Measurements from ENCODE around the gene CAPN3. TPM values are rescaled to one million over a fixed set of nuclear protein-coding genes. Genes with fewer than 3 reads are reported as not detected.

CAPN3 gene
- total and polyA plus RNA-seq, 2 experiments from 2014 or later: 2.2 to 5.7 TPM

DNA sequence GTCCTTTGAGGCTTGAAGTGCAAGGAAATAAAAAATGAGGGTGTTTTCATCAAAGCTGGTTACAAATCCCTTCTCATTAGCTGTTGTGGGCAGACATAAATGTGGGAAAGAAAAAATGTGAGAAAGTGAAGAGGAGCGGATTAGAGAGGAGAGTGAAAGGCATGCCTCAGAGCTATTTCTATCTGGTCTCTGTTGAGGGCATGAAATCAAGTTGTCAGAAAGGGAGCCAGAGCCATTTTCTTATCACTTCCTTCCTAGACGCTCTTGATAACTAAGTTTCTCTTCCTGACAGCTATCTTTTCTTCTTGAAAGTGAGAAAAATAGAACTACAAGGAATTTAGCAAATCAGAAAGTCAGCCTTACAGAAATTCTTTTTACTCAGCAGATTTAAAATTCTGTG is 20.8 kb upstream of the CAPN3 start:
- Histone ChIP-seq H3F3A (ENCODE audit: insufficient read depth) (peaks cover 14% of the 10 kb centered on the region), H3K4me2 (ENCODE audit: unreplicated experiment) (no peak overlapping the region), H3K9me3 (ENCODE audit: low read depth) (no peaks in the 10 kb centered on the region), H3K9ac (no peak overlapping the region), H3K36me3 (ENCODE audit: low read depth) (peaks cover 21% of the 10 kb centered on the region; the same call in 1 of the 2 replicates), H3K79me2 (ENCODE audit: insufficient read depth) (no peaks in the 10 kb centered on the region), H3K4me3 (no peak overlapping the region), H3K27ac (no peak overlapping the region), H2AFZ (no peak overlapping the region), H4K20me1 (ENCODE audit: insufficient read depth) (no peaks in the 10 kb centered on the region), H3K9me2 (ENCODE audit: insufficient read depth) (no peaks in the 10 kb centered on the region), H3K27me3 (replicated peaks; ENCODE audit: insufficient read depth) (no peaks in the 10 kb centered on the region), H3K4me1 (ENCODE audit: insufficient read depth) (peaks cover 8% of the 10 kb centered on the region)
- in situ Hi-C loops (cut with MboI): no loop called here
- TF ChIP-seq EZH2phosphoT487 (IDR thresholded peaks at IDR 0.05; ENCODE audit: insufficient read depth, low read depth): no peak
- TF ChIP-seq EZH2 (IDR thresholded peaks at IDR 0.05; ENCODE audit: insufficient read depth, poor library complexity, severe bottlenecking): no peak
- 65 to 68% methylated on average over 2 of the region's 2 CpGs for WGBS, 2 experiments (ENCODE audit: low coverage in 1 of 2, low lambda C conversion rate in 2 of 2, missing lambda C conversion rate in 2 of 2)
- DNase-seq: no peak

DNA sequence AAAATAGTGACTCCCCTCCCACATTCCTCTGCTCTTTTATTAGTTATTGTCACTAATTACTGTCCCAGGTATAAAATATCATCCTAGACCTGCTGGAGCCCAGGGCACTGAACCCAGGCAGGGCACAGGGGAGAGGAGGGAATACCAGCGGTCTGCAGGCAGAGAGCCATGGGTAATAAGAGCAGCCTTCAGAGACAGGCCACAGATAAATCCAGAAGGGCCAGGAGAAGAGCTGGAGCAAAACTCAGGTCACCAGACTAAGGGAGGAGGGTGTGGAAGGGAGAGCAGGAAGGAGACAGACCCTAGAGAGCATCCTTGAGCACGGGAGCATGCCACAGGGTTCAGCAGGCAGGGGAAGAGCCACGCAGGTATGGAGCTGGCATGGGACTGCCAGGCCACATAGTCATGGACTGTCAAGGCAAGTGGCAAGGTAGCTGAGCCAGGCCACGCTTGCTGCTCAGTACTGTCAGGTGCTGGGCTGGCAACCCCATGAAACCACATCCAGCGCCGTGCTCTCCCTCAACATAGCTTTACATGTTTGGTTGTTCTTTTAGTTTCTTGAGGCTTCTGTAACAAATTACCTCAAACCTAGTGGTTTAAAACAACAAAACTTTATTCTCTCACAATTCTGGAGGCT is 15.6 kb upstream of the CAPN3 start:
- no peak overlapping the region for H2AFZ ChIP-seq
- in situ Hi-C loops (cut with MboI): no loop called here
- H3K4me1 ChIP-seq (ENCODE audit: insufficient read depth): peaks cover 51% of the 10 kb centered on the region
- no peaks in the 10 kb centered on the region for H4K20me1 ChIP-seq (ENCODE audit: insufficient read depth)
- no peak overlapping the region for H3K4me2 ChIP-seq (ENCODE audit: unreplicated experiment)
- H3K9ac ChIP-seq: no peak overlapping the region
- TF ChIP-seq EZH2 (IDR thresholded peaks at IDR 0.05; ENCODE audit: insufficient read depth, poor library complexity, severe bottlenecking): no peak
- no peak for TF ChIP-seq EZH2phosphoT487 (IDR thresholded peaks at IDR 0.05; ENCODE audit: insufficient read depth, low read depth)
- 97 to 99% methylated on average over 6 of the region's 6 CpGs for WGBS, 2 experiments (ENCODE audit: low coverage in 1 of 2, low lambda C conversion rate in 2 of 2, missing lambda C conversion rate in 2 of 2)
- no peaks in the 10 kb centered on the region for H3K36me3 ChIP-seq (ENCODE audit: low read depth)
- H3F3A ChIP-seq (ENCODE audit: insufficient read depth): peaks cover 66% of the 10 kb centered on the region
- H3K27me3 ChIP-seq (replicated peaks; ENCODE audit: insufficient read depth): no peaks in the 10 kb centered on the region
- DNase-seq: no peak
- H3K79me2 ChIP-seq (ENCODE audit: insufficient read depth): no peaks in the 10 kb centered on the region
- H3K27ac ChIP-seq: peak overlapping the region; percentile 54
- H3K9me3 ChIP-seq (ENCODE audit: low read depth): no peaks in the 10 kb centered on the region
- no peak overlapping the region for H3K4me3 ChIP-seq
- H3K9me2 ChIP-seq (ENCODE audit: insufficient read depth): no peaks in the 10 kb centered on the region

DNA sequence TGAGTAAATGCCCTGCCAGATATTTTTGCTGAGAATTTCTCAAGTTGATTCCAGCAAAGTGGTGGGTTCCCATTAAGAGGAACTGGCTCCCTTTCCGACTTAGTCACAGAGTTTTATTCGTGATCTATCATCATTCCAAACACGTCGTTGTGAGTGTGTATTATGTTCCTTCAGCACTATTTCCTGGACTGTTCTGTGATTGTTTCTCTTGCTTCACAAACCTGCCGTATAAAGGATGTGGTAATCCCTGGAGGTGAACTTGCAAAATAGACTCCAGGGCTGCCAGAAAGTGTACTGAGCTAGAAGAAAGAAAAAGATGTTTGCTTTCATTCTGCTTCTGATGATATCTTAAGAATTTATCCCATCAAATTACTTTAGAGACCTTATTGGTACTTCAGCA is 14.5 kb upstream of the CAPN3 start:
- 1% methylated on average over 5 of the region's 5 CpGs for WGBS, 2 experiments (ENCODE audit: low coverage in 1 of 2, low lambda C conversion rate in 2 of 2, missing lambda C conversion rate in 2 of 2)
- no peak overlapping the region for H3K9ac ChIP-seq

DNA sequence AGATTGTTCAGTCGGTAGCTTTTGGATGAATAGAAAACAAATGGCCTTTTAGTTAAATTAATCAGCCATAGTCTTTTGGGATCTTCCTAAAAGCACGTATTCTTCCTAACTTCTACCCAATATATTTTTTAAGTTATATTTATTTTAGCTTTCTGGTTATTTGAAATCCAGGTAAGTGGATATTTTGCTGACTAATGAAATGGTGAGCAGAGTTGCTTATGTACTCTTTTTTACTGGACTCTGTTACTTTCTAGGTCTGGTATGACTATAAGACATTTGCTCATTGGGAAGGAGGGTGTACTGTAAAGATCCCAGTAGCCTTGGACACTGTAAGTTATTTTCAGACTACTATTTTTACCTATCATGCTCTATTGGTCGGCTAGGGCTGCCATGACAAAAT is 13.8 kb upstream of the CAPN3 start:
- H3K9me3 ChIP-seq (ENCODE audit: low read depth): no peaks in the 10 kb centered on the region
- H3K27ac ChIP-seq: peak overlapping the region; percentile 54
- H2AFZ ChIP-seq: no peak overlapping the region
- H3K9me2 ChIP-seq (ENCODE audit: insufficient read depth): no peaks in the 10 kb centered on the region
- peak overlapping the region; percentile 31 for H3K4me2 ChIP-seq (ENCODE audit: unreplicated experiment)
- H3K79me2 ChIP-seq (ENCODE audit: insufficient read depth): no peaks in the 10 kb centered on the region
- no peak for TF ChIP-seq EZH2 (IDR thresholded peaks at IDR 0.05; ENCODE audit: insufficient read depth, poor library complexity, severe bottlenecking)
- TF ChIP-seq EZH2phosphoT487 (IDR thresholded peaks at IDR 0.05; ENCODE audit: insufficient read depth, low read depth): no peak
- H3K27me3 ChIP-seq (replicated peaks; ENCODE audit: insufficient read depth): no peaks in the 10 kb centered on the region
- H3F3A ChIP-seq (ENCODE audit: insufficient read depth): peaks cover 77% of the 10 kb centered on the region
- whole genome bisulfite sequencing, 2 experiments (ENCODE audit: low coverage in 1 of 2, low lambda C conversion rate in 2 of 2, missing lambda C conversion rate in 2 of 2): 96 to 97% methylated on average over 3 of the region's 3 CpGs
- H3K4me1 ChIP-seq (ENCODE audit: insufficient read depth): peaks cover 62% of the 10 kb centered on the region
- no peaks in the 10 kb centered on the region for H3K36me3 ChIP-seq (ENCODE audit: low read depth)
- H3K4me3 ChIP-seq: no peak overlapping the region
- no peaks in the 10 kb centered on the region for H4K20me1 ChIP-seq (ENCODE audit: insufficient read depth)
- DNase-seq: no peak
- H3K9ac ChIP-seq: no peak overlapping the region
- in situ Hi-C loops (cut with MboI): no loop called here

More for the DNA sequence above, 14.5 kb upstream of the CAPN3 start:
- H3K27me3 ChIP-seq (replicated peaks; ENCODE audit: insufficient read depth): no peaks in the 10 kb centered on the region
- no peaks in the 10 kb centered on the region for H3K79me2 ChIP-seq (ENCODE audit: insufficient read depth)
- H3K4me1 ChIP-seq (ENCODE audit: insufficient read depth): peaks cover 62% of the 10 kb centered on the region
- H4K20me1 ChIP-seq (ENCODE audit: insufficient read depth): no peaks in the 10 kb centered on the region
- in situ Hi-C loops (cut with MboI): no loop called here
- DNase-seq: peak; percentile 90
- TF ChIP-seq EZH2 (IDR thresholded peaks at IDR 0.05; ENCODE audit: insufficient read depth, poor library complexity, severe bottlenecking) (no peak), EZH2phosphoT487 (IDR thresholded peaks at IDR 0.05; ENCODE audit: insufficient read depth, low read depth) (no peak)
- H2AFZ ChIP-seq: no peak overlapping the region
- H3F3A ChIP-seq (ENCODE audit: insufficient read depth): peaks cover 77% of the 10 kb centered on the region
- H3K9me2 ChIP-seq (ENCODE audit: insufficient read depth): no peaks in the 10 kb centered on the region
- peak overlapping the region; percentile 31 for H3K4me2 ChIP-seq (ENCODE audit: unreplicated experiment)
- no peak overlapping the region for H3K4me3 ChIP-seq
- H3K36me3 ChIP-seq (ENCODE audit: low read depth): no peaks in the 10 kb centered on the region
- H3K27ac ChIP-seq: peak overlapping the region; percentile 54
- H3K9me3 ChIP-seq (ENCODE audit: low read depth): no peaks in the 10 kb centered on the region

Measured in GM23248 (cell line).